GM23338 (cell line): ENCODE data around the gene CMYA5. TPM values are rescaled to one million over a fixed set of nuclear protein-coding genes. Genes with fewer than 3 reads are reported as not detected.

Source experiments
- ATAC-seq: fragments of 200-7000 bp; cut with Tn5 transposase; 3 replicates; pipeline ENCODE4 v1.9.1; 2020
- DNase-seq: peaks from one replicate; pipeline ENCODE4 v3.0.0-alpha.2; 2015; ENCODE audit warnings: low spot score
- H2AFZ ChIP-seq: fragments of 200-600 bp; sonication (generic); 2 replicates; pipeline ENCODE4 v1.8.0; 2016; ENCODE audit warnings: antibody characterized with exemption, mild to moderate bottlenecking, moderate library complexity
- H3F3A ChIP-seq: fragments of 200-600 bp; sonication (generic); replicated peaks from 2 replicates; pipeline ENCODE4 v1.8.0; 2017; ENCODE audit warnings: antibody characterized with exemption, mixed run types, low read depth
- H3K27ac ChIP-seq: fragments of 200-600 bp; sonication (generic); 2 replicates; pipeline ENCODE4 v1.6.1; 2016; ENCODE audit warnings: low read depth
- H3K27me3 ChIP-seq: fragments of 200-600 bp; sonication (generic); 2 replicates; pipeline ENCODE4 v1.8.0; 2016; ENCODE audit warnings: mild to moderate bottlenecking, mixed run types, moderate library complexity; ENCODE audit not compliant: insufficient read depth
- H3K36me3 ChIP-seq: fragments of 200-600 bp; sonication (generic); 2 replicates; pipeline ENCODE4 v1.8.0; 2016; ENCODE audit warnings: mild to moderate bottlenecking; ENCODE audit not compliant: insufficient read depth
- H3K4me1 ChIP-seq: fragments of 200-600 bp; sonication (generic); 2 replicates; pipeline ENCODE4 v1.8.0; 2016; ENCODE audit warnings: mild to moderate bottlenecking, moderate library complexity; ENCODE audit not compliant: insufficient read depth
- H3K4me2 ChIP-seq: fragments of 200-600 bp; sonication (generic); 2 replicates; pipeline ENCODE4 v1.7.1; 2017; ENCODE audit warnings: mixed run types
- H3K4me3 ChIP-seq: fragments of 200-600 bp; sonication (generic); 2 replicates; pipeline ENCODE4 v1.6.1; 2016; ENCODE audit warnings: mixed run types
- H3K79me2 ChIP-seq: fragments of 200-600 bp; sonication (generic); replicated peaks from 2 replicates; pipeline ENCODE4 v1.8.0; 2017; ENCODE audit warnings: mild to moderate bottlenecking; ENCODE audit not compliant: insufficient read depth
- H3K9me2 ChIP-seq: fragments of 200-600 bp; sonication (generic); 2 replicates; pipeline ENCODE4 v1.8.0; 2017; ENCODE audit not compliant: insufficient read depth
- H4K20me1 ChIP-seq: fragments of 200-600 bp; sonication (generic); replicated peaks from 2 replicates; pipeline ENCODE4 v1.8.0; 2017; ENCODE audit warnings: mild to moderate bottlenecking; ENCODE audit not compliant: insufficient read depth
- H3K27ac Mint-ChIP-seq: 2 replicates; pipeline ENCODE4 v1.8.0; 2020; ENCODE audit warnings: inconsistent platforms, mild to moderate bottlenecking, moderate library complexity, mixed read lengths
- H3K27me3 Mint-ChIP-seq: 3 replicates; pipeline ENCODE4 v1.8.0; 2022; ENCODE audit warnings: low read depth, mild to moderate bottlenecking, moderate library complexity, mixed read lengths, inconsistent platforms; ENCODE audit not compliant: insufficient read depth, poor library complexity
- H3K36me3 Mint-ChIP-seq: 3 replicates; pipeline ENCODE4 v1.8.0; 2021; ENCODE audit warnings: low read depth, mild to moderate bottlenecking, inconsistent platforms, moderate library complexity, mixed read lengths
- H3K4me1 Mint-ChIP-seq: 3 replicates; pipeline ENCODE4 v1.8.0; 2020; ENCODE audit warnings: mild to moderate bottlenecking, inconsistent platforms, mixed read lengths
- H3K4me3 Mint-ChIP-seq: 3 replicates; pipeline ENCODE4 v1.8.0; 2021; ENCODE audit warnings: moderate library complexity, mild to moderate bottlenecking, inconsistent platforms, mixed read lengths
- H3K9me3 Mint-ChIP-seq: 3 replicates; pipeline ENCODE4 v1.8.0; 2020; ENCODE audit warnings: moderate library complexity, mild to moderate bottlenecking, inconsistent platforms, mixed read lengths
- CREB1 ChIP-seq: fragments of 250-450 bp; sonication (Bioruptor Pico); IDR thresholded peaks from 2 replicates; pipeline ENCODE4 v1.5.0; 2020; ENCODE audit warnings: low read depth, mild to moderate bottlenecking, moderate library complexity
- CTCF ChIP-seq, 2 experiments: fragments of 200-600 bp in 1 of 2; sonication (generic) in 1 of 2; conservative IDR thresholded peaks; 2 replicates each; pipeline versions ENCODE4 v1.5.1 to v1.6.1; 2016 to 2017; ENCODE audit warnings: antibody characterized with exemption in 2 of 2, low read depth in 2 of 2, mild to moderate bottlenecking in 2 of 2, moderate library complexity in 1 of 2
- EZH2 ChIP-seq: fragments of 200-600 bp; sonication (generic); IDR thresholded peaks from one replicate; pipeline ENCODE4 v1.8.0; 2017; ENCODE audit warnings: antibody characterized with exemption, mild to moderate bottlenecking, low read depth; ENCODE audit not compliant: unreplicated experiment
- EZH2phosphoT487 ChIP-seq: fragments of 200-600 bp; sonication (generic); IDR thresholded peaks from one replicate; pipeline ENCODE4 v1.8.1; 2018; ENCODE audit warnings: antibody characterized with exemption; ENCODE audit not compliant: unreplicated experiment
- JUNB ChIP-seq: IDR thresholded peaks from one replicate; pipeline ENCODE4 v1.6.1; 2016; ENCODE audit warnings: antibody characterized with exemption; ENCODE audit not compliant: unreplicated experiment
- NANOG ChIP-seq: IDR thresholded peaks from 2 replicates; pipeline ENCODE4 v1.6.1; 2016; ENCODE audit warnings: antibody characterized with exemption, borderline replicate concordance
- POLR2AphosphoS5 ChIP-seq: IDR thresholded peaks from 2 replicates; pipeline ENCODE4 v1.6.1; 2016; ENCODE audit warnings: antibody characterized with exemption, low read depth
- ZNF114 ChIP-seq: fragments of 250-450 bp; sonication (Bioruptor Pico); IDR thresholded peaks from 2 replicates; pipeline ENCODE4 v1.5.0; 2020; ENCODE audit warnings: mild to moderate bottlenecking, moderate library complexity
- ZNF331 ChIP-seq: fragments of 250-450 bp; sonication (Bioruptor Pico); IDR thresholded peaks from 2 replicates; pipeline ENCODE4 v1.5.0; 2020; ENCODE audit warnings: low read depth, mild to moderate bottlenecking, moderate library complexity
- ZNF462 ChIP-seq: fragments of 250-450 bp; sonication (Bioruptor Pico); IDR thresholded peaks from 2 replicates; pipeline ENCODE4 v1.5.0; 2020; ENCODE audit warnings: mild to moderate bottlenecking, moderate library complexity
- polyA plus RNA-seq: library from polyadenylated mRNA; unstranded; fragments of >200 nt; fragmentation: Nextera tagmentation; extraction: Ambion mirVana; gene quantifications from 2 replicates; pipeline ENCODE4 v1.2.1, GENCODE V29; 2016
- total RNA-seq: library from RNA; depleted of rRNA; stranded (reverse); fragments of >200 nt; shearing (Covaris generic); gene quantifications from 2 replicates; pipeline ENCODE4 v1.2.3, GENCODE V29; 2014
- TF ChIP-seq, protein P1 (sequence below): IDR thresholded peaks from 2 replicates; pipeline ENCODE4 v1.6.1; 2016; ENCODE audit warnings: antibody characterized with exemption

Gene CMYA5
- total and polyA plus RNA-seq, 2 experiments from 2014 or later = 0.45 to 0.49 TPM

DNA sequence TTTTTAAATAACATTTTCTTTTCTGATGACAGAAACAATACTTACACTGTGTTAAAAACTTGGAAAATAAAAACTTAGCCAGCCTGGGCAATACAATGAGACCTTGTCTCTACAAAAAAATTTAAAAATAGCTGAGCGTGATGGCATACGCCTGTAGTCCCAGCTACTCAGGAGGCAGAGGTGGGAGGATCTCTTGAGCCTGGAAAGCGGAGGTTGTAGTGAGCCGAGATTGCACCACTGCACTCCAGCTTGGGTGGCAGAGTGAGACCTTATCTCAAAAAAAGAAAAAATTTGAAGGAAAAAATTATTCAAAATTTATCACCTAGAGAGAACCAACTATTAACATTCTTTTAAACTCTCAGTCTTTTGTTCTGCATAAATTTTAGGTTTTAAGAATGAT, 4.9 kb upstream of the CMYA5 start:
- Histone ChIP-seq H3K27me3 (no peaks in the 10 kb centered on the region), H3K36me3 (peaks cover 4% of the 10 kb centered on the region; the same call in 1 of the 2 replicates), H2AFZ (no peak overlapping the region), H3F3A (no peaks in the 10 kb centered on the region; the same call in 1 of the 2 replicates), H3K4me1 (no peaks in the 10 kb centered on the region), H3K4me2 (no peak overlapping the region), H3K9me2 (no peaks in the 10 kb centered on the region), H3K27ac (no peak overlapping the region), H3K4me3 (no peak overlapping the region), H4K20me1 (no peaks in the 10 kb centered on the region), H3K79me2 (no peaks in the 10 kb centered on the region)
- DNase-seq = no peak
- TF ChIP-seq ZNF462 (CRISPR knock-in tag) (no peak), EZH2 (no peak), POLR2AphosphoS5 (no peak), ZNF114 (no peak), CREB1 (no peak), JUNB (no peak), CTCF (conservative IDR thresholded peaks at IDR 0.05; ENCODE audit: low read depth in 2 of 2) (no peak), NANOG (no peak), ZNF331 (CRISPR knock-in tag) (no peak), EZH2phosphoT487 (no peak)
- TF ChIP-seq, protein P1, sequence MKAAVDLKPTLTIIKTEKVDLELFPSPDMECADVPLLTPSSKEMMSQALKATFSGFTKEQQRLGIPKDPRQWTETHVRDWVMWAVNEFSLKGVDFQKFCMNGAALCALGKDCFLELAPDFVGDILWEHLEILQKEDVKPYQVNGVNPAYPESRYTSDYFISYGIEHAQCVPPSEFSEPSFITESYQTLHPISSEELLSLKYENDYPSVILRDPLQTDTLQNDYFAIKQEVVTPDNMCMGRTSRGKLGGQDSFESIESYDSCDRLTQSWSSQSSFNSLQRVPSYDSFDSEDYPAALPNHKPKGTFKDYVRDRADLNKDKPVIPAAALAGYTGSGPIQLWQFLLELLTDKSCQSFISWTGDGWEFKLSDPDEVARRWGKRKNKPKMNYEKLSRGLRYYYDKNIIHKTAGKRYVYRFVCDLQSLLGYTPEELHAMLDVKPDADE = no peak
- no peak overlapping the region for H3K27ac Mint-ChIP-seq
- no peaks in the 10 kb centered on the region for H3K4me1 Mint-ChIP-seq
- no peak overlapping the region for H3K4me3 Mint-ChIP-seq
- no peaks in the 10 kb centered on the region for H3K9me3 Mint-ChIP-seq
- ATAC-seq = no peak
- peaks cover 4% of the 10 kb centered on the region for H3K27me3 Mint-ChIP-seq
- peaks cover 22% of the 10 kb centered on the region for H3K36me3 Mint-ChIP-seq
